ENCODE data around the gene RANBP10.

RANBP10 gene

GRCh38 chr16:67820608-67821259 is 14.4 kb upstream of the RANBP10 start:
- H3K9me3 ChIP-seq (ENCODE audit: severe bottlenecking) = no peaks in the 10 kb centered on the region
- no peaks in the 10 kb centered on the region for H3K4me1 ChIP-seq (ENCODE audit: insufficient read depth, poor library complexity, severe bottlenecking)
- ATAC-seq (ENCODE audit: low read depth) (no peak), DNase-seq (ENCODE audit: low spot score) (no peak)
- no peak overlapping the region for H3K27ac ChIP-seq (ENCODE audit: poor library complexity, severe bottlenecking)
- no peaks in the 10 kb centered on the region for H3K36me3 ChIP-seq (ENCODE audit: low read depth)
- H3K4me3 ChIP-seq (ENCODE audit: severe bottlenecking) = no peak overlapping the region
- H3K27me3 ChIP-seq (ENCODE audit: insufficient read depth, poor library complexity, severe bottlenecking) = no peaks in the 10 kb centered on the region
- no peak for TF ChIP-seq CTCF (IDR thresholded peaks at IDR 0.05; ENCODE audit: poor library complexity, severe bottlenecking)

GRCh38 chr16:67814567-67814966 is 8.2 kb upstream of the RANBP10 start:
- ATAC-seq (ENCODE audit: low read depth) (no peak; the same call in 2 of the 3 replicates), DNase-seq (ENCODE audit: low spot score) (no peak)
- Histone ChIP-seq H3K9me3 (ENCODE audit: severe bottlenecking) (no peaks in the 10 kb centered on the region), H3K36me3 (ENCODE audit: low read depth) (no peaks in the 10 kb centered on the region), H3K4me1 (ENCODE audit: insufficient read depth, poor library complexity, severe bottlenecking) (no peaks in the 10 kb centered on the region), H3K4me3 (ENCODE audit: severe bottlenecking) (no peak overlapping the region), H3K27me3 (ENCODE audit: insufficient read depth, poor library complexity, severe bottlenecking) (no peaks in the 10 kb centered on the region), H3K27ac (ENCODE audit: poor library complexity, severe bottlenecking) (no peak overlapping the region)
- no peak for TF ChIP-seq CTCF (IDR thresholded peaks at IDR 0.05; ENCODE audit: poor library complexity, severe bottlenecking)

DNA sequence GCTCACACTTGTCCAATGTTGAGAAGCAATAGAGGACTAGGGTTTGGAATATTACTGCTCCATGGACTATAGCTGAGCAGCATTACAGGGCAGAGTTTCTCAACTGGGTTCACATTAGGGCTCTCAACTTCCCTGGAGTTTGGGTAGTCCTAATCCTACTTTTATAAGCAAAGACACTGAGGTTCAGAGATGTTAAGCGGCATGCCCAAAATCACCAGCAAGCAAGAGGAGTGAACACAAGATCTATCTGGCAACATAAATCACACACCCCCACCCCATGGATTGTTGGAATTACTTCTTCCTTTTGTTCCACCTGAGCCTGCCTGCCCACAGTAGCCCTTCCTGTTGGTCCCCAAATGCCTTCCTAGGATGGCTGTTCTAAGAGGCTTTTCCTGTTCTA is 5.5 kb upstream of the RANBP10 start:
- Histone ChIP-seq H3K27me3 (ENCODE audit: insufficient read depth, poor library complexity, severe bottlenecking) (no peaks in the 10 kb centered on the region), H3K9me3 (ENCODE audit: severe bottlenecking) (no peaks in the 10 kb centered on the region), H3K36me3 (ENCODE audit: low read depth) (no peaks in the 10 kb centered on the region), H3K27ac (ENCODE audit: poor library complexity, severe bottlenecking) (no peak overlapping the region), H3K4me1 (ENCODE audit: insufficient read depth, poor library complexity, severe bottlenecking) (no peaks in the 10 kb centered on the region), H3K4me3 (ENCODE audit: severe bottlenecking) (no peak overlapping the region)
- ATAC-seq (ENCODE audit: low read depth) (no peak), DNase-seq (ENCODE audit: low spot score) (no peak)
- no peak for TF ChIP-seq CTCF (IDR thresholded peaks at IDR 0.05; ENCODE audit: poor library complexity, severe bottlenecking)

DNA sequence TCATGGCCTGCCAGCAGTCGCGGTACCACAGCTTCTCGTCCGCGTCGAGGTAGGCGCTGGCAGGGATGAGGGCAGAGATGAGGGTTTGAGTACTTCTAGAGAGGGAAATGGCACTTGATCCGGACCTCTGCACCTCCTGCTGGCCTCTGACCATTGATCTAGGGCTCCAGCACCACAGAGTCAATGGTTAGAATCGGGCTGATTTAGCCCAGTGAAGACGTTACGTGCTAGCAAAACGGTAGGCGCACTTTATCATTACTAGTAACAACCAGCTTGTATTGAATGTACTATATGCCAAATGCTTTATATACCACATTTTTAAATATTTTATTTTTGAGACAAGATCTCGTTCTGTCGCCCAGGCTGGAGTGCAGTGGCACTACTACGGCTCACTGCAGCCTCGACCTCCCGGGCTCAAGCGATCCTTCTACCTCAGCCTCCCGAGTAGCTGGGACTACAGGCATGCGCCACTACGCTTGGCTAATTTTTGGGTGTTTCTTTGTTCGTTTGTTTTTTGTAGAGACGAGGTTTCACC is 855 bp upstream of the RANBP10 start:
- Histone ChIP-seq H3K9me3 (ENCODE audit: severe bottlenecking) (no peaks in the 10 kb centered on the region), H3K4me3 (ENCODE audit: severe bottlenecking) (peak overlapping the region; percentile 60), H3K27me3 (ENCODE audit: insufficient read depth, poor library complexity, severe bottlenecking) (no peaks in the 10 kb centered on the region), H3K27ac (ENCODE audit: poor library complexity, severe bottlenecking) (no peak overlapping the region), H3K36me3 (ENCODE audit: low read depth) (peaks cover 22% of the 10 kb centered on the region), H3K4me1 (ENCODE audit: insufficient read depth, poor library complexity, severe bottlenecking) (no peaks in the 10 kb centered on the region)
- DNase-seq (ENCODE audit: low spot score) = no peak
- ATAC-seq (ENCODE audit: low read depth) = peak; percentile 6
- peak; percentile 15 for TF ChIP-seq CTCF (IDR thresholded peaks at IDR 0.05; ENCODE audit: poor library complexity, severe bottlenecking)
